Glutamatergic neuron (in vitro differentiated cells): ENCODE results near the gene TEX35. TPM values are rescaled to one million over a fixed set of nuclear protein-coding genes. Genes with fewer than 3 reads are reported as not detected.
A peak's percentile ranks its signal among the peaks of the same experiment; 100 is the strongest.

Experiments
- DNase-seq: peaks from one replicate; pipeline ENCODE4 v3.0.0; 2022
- H3K27ac Mint-ChIP-seq: one replicate; pipeline ENCODE4 v1.8.0; 2020; ENCODE audit warnings: mild to moderate bottlenecking, mixed read lengths, inconsistent platforms; ENCODE audit not compliant: unreplicated experiment
- H3K27me3 Mint-ChIP-seq: one replicate; pipeline ENCODE4 v1.8.0; 2020; ENCODE audit warnings: mild to moderate bottlenecking, moderate library complexity, mixed read lengths, inconsistent platforms; ENCODE audit not compliant: unreplicated experiment
- H3K36me3 Mint-ChIP-seq: one replicate; pipeline ENCODE4 v1.8.0; 2020; ENCODE audit warnings: mild to moderate bottlenecking, mixed read lengths, inconsistent platforms; ENCODE audit not compliant: unreplicated experiment
- H3K4me1 Mint-ChIP-seq: one replicate; pipeline ENCODE4 v1.8.0; 2020; ENCODE audit warnings: mild to moderate bottlenecking, low read depth, mixed read lengths, inconsistent platforms; ENCODE audit not compliant: unreplicated experiment
- H3K4me3 Mint-ChIP-seq: one replicate; pipeline ENCODE4 v1.8.0; 2020; ENCODE audit warnings: mild to moderate bottlenecking, mixed read lengths, inconsistent platforms; ENCODE audit not compliant: unreplicated experiment
- H3K9me3 Mint-ChIP-seq: one replicate; pipeline ENCODE4 v1.8.0; 2020; ENCODE audit warnings: mild to moderate bottlenecking, moderate library complexity, mixed read lengths, inconsistent platforms; ENCODE audit not compliant: unreplicated experiment
- total RNA-seq: library from RNA; stranded (reverse); fragmentation: NEBNext Ultra II Directional; extraction: Animal tissue kit (Norgen Biotek cat#: 25700); gene quantifications from one replicate; pipeline ENCODE4 v1.2.1, GENCODE V29; 2021; ENCODE audit not compliant: unreplicated experiment
- TF ChIP-seq, protein P1 (sequence below): fragments of 200-600 bp; sonication (generic); IDR thresholded peaks from one replicate; pipeline ENCODE4 v1.5.0; 2021; ENCODE audit not compliant: partially characterized antibody, unreplicated experiment

Gene TEX35
- total RNA-seq, 1 donor from 2014 or later = not detected

DNA sequence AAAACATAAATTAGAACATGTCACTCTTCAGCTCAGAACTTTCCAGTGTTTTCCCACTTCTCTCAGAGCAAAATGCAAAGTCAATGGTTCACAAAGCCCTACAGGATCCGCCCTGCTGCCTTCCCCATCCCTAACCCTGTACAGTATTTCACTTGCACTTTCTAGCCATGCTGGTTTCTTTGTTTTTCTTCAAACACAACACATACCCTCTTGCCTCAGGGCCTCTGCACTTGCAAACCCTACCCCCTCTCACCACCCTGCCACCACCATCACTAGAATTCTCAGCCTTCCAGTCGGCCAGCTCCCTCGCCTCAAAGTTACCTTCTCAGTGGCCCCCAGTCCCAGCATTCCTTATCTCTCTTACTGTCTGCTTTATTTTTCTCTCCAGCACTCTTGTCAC is 17.6 kb downstream of the TEX35 start:
- H3K36me3 Mint-ChIP-seq = no peaks in the 10 kb centered on the region
- peaks cover 23% of the 10 kb centered on the region for H3K4me1 Mint-ChIP-seq
- peaks cover 4% of the 10 kb centered on the region for H3K27me3 Mint-ChIP-seq
- DNase-seq = no peak
- H3K4me3 Mint-ChIP-seq = no peak overlapping the region
- H3K9me3 Mint-ChIP-seq = peaks cover 2% of the 10 kb centered on the region
- TF ChIP-seq, protein P1, sequence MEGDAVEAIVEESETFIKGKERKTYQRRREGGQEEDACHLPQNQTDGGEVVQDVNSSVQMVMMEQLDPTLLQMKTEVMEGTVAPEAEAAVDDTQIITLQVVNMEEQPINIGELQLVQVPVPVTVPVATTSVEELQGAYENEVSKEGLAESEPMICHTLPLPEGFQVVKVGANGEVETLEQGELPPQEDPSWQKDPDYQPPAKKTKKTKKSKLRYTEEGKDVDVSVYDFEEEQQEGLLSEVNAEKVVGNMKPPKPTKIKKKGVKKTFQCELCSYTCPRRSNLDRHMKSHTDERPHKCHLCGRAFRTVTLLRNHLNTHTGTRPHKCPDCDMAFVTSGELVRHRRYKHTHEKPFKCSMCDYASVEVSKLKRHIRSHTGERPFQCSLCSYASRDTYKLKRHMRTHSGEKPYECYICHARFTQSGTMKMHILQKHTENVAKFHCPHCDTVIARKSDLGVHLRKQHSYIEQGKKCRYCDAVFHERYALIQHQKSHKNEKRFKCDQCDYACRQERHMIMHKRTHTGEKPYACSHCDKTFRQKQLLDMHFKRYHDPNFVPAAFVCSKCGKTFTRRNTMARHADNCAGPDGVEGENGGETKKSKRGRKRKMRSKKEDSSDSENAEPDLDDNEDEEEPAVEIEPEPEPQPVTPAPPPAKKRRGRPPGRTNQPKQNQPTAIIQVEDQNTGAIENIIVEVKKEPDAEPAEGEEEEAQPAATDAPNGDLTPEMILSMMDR = no peak
- H3K27ac Mint-ChIP-seq = no peak overlapping the region

- Mint-ChIP-seq H3K36me3 (no peaks in the 10 kb centered on the region), H3K9me3 (peaks cover 2% of the 10 kb centered on the region), H3K4me1 (peaks cover 24% of the 10 kb centered on the region), H3K4me3 (no peak overlapping the region), H3K27ac (no peak overlapping the region), H3K27me3 (peaks cover 4% of the 10 kb centered on the region)
- no peak for DNase-seq
- TF ChIP-seq, protein P1 = no peak
These were observed 19.0 kb downstream of the TEX35 start for GRCh38 chr1:178531887-178532286.

- H3K4me3 Mint-ChIP-seq = no peak overlapping the region
- no peak overlapping the region for H3K27ac Mint-ChIP-seq
- H3K4me1 Mint-ChIP-seq = peaks cover 23% of the 10 kb centered on the region
- TF ChIP-seq, protein P1 = peak; percentile 94
- H3K9me3 Mint-ChIP-seq = peaks cover 3% of the 10 kb centered on the region
- DNase-seq = peak; percentile 91
- H3K36me3 Mint-ChIP-seq = no peaks in the 10 kb centered on the region
- peaks cover 4% of the 10 kb centered on the region for H3K27me3 Mint-ChIP-seq
These were observed 19.5 kb downstream of the TEX35 start for GRCh38 chr1:178532392-178532791.

- peaks cover 13% of the 10 kb centered on the region for H3K4me1 Mint-ChIP-seq
- no peak overlapping the region for H3K27ac Mint-ChIP-seq
- peaks cover 5% of the 10 kb centered on the region for H3K27me3 Mint-ChIP-seq
- TF ChIP-seq, protein P1 = no peak
- no peaks in the 10 kb centered on the region for H3K36me3 Mint-ChIP-seq
- no peak for DNase-seq
- H3K4me3 Mint-ChIP-seq = no peak overlapping the region
- H3K9me3 Mint-ChIP-seq = peaks cover 5% of the 10 kb centered on the region
These were observed 20.4 kb downstream of the TEX35 start for GRCh38 chr1:178533121-178533946.

DNA sequence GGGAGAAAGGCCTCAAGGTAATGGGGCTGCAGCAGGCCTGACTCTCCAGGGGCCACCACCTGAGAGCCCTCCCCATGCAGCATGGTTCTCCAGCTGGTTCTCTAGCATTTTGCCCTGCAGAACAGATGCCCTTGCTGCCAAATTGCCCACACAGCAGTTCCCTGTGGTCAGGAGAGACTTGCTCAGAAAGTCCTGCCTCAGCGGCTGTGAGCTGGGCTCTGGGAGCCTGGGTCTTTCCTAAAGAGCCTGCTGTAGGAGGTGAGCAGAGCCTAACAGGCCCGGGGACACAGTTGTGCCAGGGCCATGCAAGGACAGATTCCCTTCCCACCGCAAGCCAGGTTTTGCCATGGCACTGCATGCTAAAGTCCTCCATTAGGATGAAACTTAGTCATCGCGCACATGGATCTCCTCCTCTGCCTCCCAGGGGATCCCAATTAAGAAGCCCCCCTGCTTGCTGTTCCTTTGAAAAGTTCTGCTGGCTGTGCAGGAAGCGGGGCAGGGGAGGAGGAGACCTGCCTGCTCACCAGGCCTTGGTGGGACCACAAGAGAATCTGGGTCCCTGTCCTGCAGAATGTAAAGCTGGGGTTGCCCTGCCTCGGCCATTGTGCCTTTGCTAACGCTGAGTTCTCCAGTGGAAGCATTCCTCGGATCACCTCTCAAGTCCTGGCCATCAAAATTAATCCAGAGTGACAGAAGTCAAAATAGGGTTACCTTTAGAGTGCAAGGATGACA is 21.4 kb downstream of the TEX35 start:
- no peak for DNase-seq
- peaks cover 3% of the 10 kb centered on the region for H3K9me3 Mint-ChIP-seq

More for the DNA sequence above, 21.4 kb downstream of the TEX35 start:
- H3K4me3 Mint-ChIP-seq = no peak overlapping the region
- peaks cover 5% of the 10 kb centered on the region for H3K27me3 Mint-ChIP-seq
- H3K4me1 Mint-ChIP-seq = peaks cover 12% of the 10 kb centered on the region
- TF ChIP-seq, protein P1 = no peak
- no peak overlapping the region for H3K27ac Mint-ChIP-seq
- H3K36me3 Mint-ChIP-seq = no peaks in the 10 kb centered on the region
